Skeletal muscle tissue (tissue), 4 donors: Measurements from ENCODE around the gene LSR. TPM values are rescaled to one million over a fixed set of nuclear protein-coding genes. Genes with fewer than 3 reads are reported as not detected.
"Not testable (repeated sequence)": the region's sequence is repeated elsewhere in the genome, so short reads cannot be mapped to it uniquely, and the experiment has no call there.

Source experiments
- H3K27ac ChIP-seq: one replicate; pipeline ENCODE4 v1.7.0; 2013; ENCODE audit warnings: mild to moderate bottlenecking, low read depth, low read length, inconsistent platforms
- H3K27me3 ChIP-seq, 3 donors: one replicate each; pipeline ENCODE4 v1.7.0; 2013; ENCODE audit warnings: low read length in 3 of 3; ENCODE audit not compliant: control insufficient read depth in 3 of 3, insufficient read depth in 3 of 3
- H3K36me3 ChIP-seq, 3 donors: one replicate each; pipeline ENCODE4 v1.7.0; 2013; ENCODE audit warnings: low read length in 3 of 3; ENCODE audit not compliant: control insufficient read depth in 3 of 3, insufficient read depth in 3 of 3
- H3K4me1 ChIP-seq, 3 donors: one replicate each; pipeline ENCODE4 v1.7.0; 2013; ENCODE audit warnings: low read length in 3 of 3, mild to moderate bottlenecking in 3 of 3; ENCODE audit not compliant: control insufficient read depth in 3 of 3, insufficient read depth in 3 of 3
- H3K4me3 ChIP-seq, 3 donors: one replicate each; pipeline ENCODE4 v1.7.0; 2013; ENCODE audit warnings: low read length in 3 of 3
- H3K9ac ChIP-seq, 3 donors: one replicate each; pipeline ENCODE4 v1.7.0; 2013; ENCODE audit warnings: low read length in 3 of 3, mild to moderate bottlenecking in 3 of 3, moderate library complexity in 2 of 3, low read depth in 1 of 3
- H3K9me3 ChIP-seq, 3 donors: one replicate each; pipeline ENCODE4 v1.7.0; 2013; ENCODE audit warnings: low read length in 3 of 3; ENCODE audit not compliant: control insufficient read depth in 3 of 3
- total RNA-seq: library from RNA; depleted of rRNA; stranded (reverse); fragments of >200 nt; gene quantifications from one replicate; pipeline ENCODE4 v1.2.3, GENCODE V29; 2014
- donor health status: Osteomylitis.

Gene LSR
- total RNA-seq, 1 donor from 2014 or later: 0.52 TPM

GRCh38 chr19:35217649-35217990 is 31.2 kb upstream of the LSR start:
- Histone ChIP-seq H3K27ac (no peak overlapping the region), H3K9me3 (peaks cover 2 to 6% (median 6%) of the 10 kb centered on the region in 3 donors), H3K4me3 (no peak overlapping the region), H3K4me1 (peaks cover 11 to 15% (median 12%) of the 10 kb centered on the region in 3 donors), H3K27me3 (peaks cover 0 to 2% (median 0%) of the 10 kb centered on the region in 3 donors), H3K36me3 (no peaks in the 10 kb centered on the region), H3K9ac (no peak overlapping the region)

GRCh38 chr19:35219008-35219407 is 29.8 kb upstream of the LSR start:
- H3K9me3 ChIP-seq: peaks cover 2 to 6% (median 6%) of the 10 kb centered on the region in 3 donors
- H3K4me3 ChIP-seq: no peak overlapping the region
- H3K27me3 ChIP-seq: peaks cover 4 to 10% (median 7%) of the 10 kb centered on the region in 3 donors
- no peaks in the 10 kb centered on the region for H3K36me3 ChIP-seq
- no peak overlapping the region for H3K9ac ChIP-seq
- no peak overlapping the region for H3K27ac ChIP-seq
- H3K4me1 ChIP-seq: peaks cover 5 to 10% (median 6%) of the 10 kb centered on the region in 3 donors

DNA sequence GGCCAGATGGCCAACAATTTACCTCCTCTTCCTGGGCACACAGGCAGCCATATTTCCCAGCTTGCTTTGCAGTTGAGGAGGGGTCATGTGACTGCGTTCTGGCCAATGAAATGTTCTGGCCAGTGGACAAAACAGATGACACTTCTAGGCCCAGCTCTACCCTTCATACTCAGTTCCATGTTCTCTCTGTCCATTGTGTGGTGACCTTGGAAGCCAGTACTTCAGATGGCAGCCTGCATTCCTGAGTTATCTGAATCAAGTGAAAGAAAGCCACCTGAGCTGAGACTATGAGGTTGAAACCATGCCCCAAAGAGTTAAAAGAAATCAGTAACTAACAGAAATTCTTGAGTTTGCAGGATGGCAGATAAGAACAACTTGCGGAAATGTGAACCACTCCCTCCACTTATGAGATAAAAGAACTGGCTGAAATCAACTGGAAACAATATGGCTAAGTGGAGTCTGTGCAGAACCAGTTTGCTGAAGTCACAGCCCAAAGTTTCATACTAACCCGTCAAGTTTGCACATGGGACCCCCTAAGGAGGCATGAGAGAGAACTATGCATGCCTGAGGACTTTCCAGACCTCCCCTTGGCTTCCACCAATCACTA is 28.4 kb upstream of the LSR start:
- Histone ChIP-seq H3K36me3 (no peaks in the 10 kb centered on the region), H3K27ac (no peak overlapping the region), H3K4me3 (no peak overlapping the region), H3K4me1 (peaks cover 0 to 3% (median 0%) of the 10 kb centered on the region in 3 donors), H3K27me3 (peaks cover 7 to 15% (median 15%) of the 10 kb centered on the region in 3 donors), H3K9ac (no peak overlapping the region), H3K9me3 (peaks cover 2 to 6% (median 6%) of the 10 kb centered on the region in 3 donors)

GRCh38 chr19:35220973-35221590 is 27.7 kb upstream of the LSR start:
- H3K4me1 ChIP-seq, H3K4me3 ChIP-seq, H3K9me3 ChIP-seq, H3K27ac ChIP-seq, H3K9ac ChIP-seq, H3K36me3 ChIP-seq: not testable (repeated sequence)
- H3K27me3 ChIP-seq: peaks cover 7 to 22% (median 15%) of the 10 kb centered on the region in 3 donors

DNA sequence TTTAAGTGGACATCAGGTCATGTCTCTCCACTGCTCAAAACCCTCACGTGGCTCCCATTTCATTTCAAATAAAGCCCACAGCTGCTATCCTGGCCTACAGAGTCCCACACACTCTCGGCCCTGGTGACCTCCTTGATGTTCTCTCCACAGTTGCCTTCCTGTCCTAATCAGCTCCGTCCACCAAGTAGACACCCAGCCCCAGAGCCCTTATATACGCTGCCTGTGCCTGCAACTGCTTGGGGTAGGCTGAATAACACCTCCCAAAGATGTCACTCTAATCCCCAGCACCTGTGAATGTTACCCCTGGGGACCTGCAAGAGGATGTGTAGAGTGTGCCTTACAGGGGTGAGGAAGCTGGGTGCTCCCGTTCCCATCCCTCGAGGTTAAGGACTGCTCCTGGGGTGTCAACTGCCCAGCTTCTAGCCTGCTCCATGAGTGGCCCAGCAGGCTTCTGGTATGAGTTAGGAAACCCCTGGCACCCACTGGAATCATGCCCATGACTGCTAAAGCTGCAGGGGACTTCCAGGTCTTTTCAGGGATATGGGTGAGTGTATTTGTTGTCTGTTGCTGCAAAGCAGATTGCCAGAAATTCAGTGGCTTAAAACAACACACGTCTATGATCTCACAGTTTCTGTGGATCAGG is 26.3 kb upstream of the LSR start:
- Histone ChIP-seq H3K9me3 (peaks cover 2 to 6% (median 3%) of the 10 kb centered on the region in 3 donors), H3K27ac (no peak overlapping the region), H3K9ac (no peak overlapping the region)

DNA sequence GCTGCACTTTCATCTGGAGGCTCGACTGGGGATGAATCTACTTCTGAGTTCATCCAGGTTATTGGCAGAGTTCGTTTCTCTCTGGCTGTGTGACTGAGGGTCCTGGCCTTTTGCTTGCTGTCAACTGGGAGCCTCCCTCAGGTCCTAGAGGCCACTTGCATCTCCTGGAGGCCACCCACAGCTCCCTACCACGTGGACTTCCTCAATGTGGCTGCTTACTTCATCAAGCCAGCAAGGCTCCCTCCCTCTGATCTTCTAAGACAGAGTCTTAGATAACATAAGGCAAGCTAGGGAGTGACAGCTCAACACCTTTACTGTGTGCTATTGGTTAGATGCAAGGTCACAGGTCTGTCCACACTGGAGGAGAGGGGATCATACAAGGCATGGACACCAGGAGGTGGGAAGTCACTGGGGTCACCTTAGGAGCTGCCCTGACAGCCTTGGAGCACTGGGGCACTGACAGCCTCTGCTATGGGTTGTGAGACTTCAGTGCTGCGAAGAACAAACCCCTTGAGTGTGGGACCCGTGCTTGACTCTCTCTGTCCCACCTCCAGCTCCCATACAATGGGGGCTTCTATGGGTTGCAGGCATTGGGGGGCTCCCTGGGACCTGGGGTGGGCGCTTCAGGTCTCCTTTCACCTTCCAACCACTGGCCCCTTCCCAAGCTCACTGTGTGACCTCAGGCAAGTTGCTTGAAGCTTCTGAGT is 25.6 kb upstream of the LSR start:
- Histone ChIP-seq H3K27me3 (peaks cover 7 to 25% (median 20%) of the 10 kb centered on the region in 3 donors), H3K9ac (no peak overlapping the region), H3K27ac (no peak overlapping the region), H3K9me3 (peaks cover 0 to 6% (median 2%) of the 10 kb centered on the region in 3 donors), H3K4me3 (no peak overlapping the region), H3K36me3 (no peaks in the 10 kb centered on the region), H3K4me1 (peaks cover 0 to 3% (median 0%) of the 10 kb centered on the region in 3 donors)

More for the DNA sequence above, 26.3 kb upstream of the LSR start:
- Histone ChIP-seq H3K4me3 (no peak overlapping the region), H3K36me3 (no peaks in the 10 kb centered on the region), H3K27me3 (peaks cover 7 to 25% (median 20%) of the 10 kb centered on the region in 3 donors), H3K4me1 (peaks cover 0 to 3% (median 0%) of the 10 kb centered on the region in 3 donors)

- Histone ChIP-seq H3K9ac (no peak overlapping the region), H3K9me3 (peaks cover 0 to 4% (median 2%) of the 10 kb centered on the region in 3 donors), H3K27ac (no peak overlapping the region), H3K4me3 (no peak overlapping the region), H3K27me3 (peaks cover 7 to 25% (median 20%) of the 10 kb centered on the region in 3 donors), H3K4me1 (peaks cover 0 to 3% (median 0%) of the 10 kb centered on the region in 3 donors), H3K36me3 (no peaks in the 10 kb centered on the region)
These were observed 24.8 kb upstream of the LSR start for GRCh38 chr19:35223862-35224505.

DNA sequence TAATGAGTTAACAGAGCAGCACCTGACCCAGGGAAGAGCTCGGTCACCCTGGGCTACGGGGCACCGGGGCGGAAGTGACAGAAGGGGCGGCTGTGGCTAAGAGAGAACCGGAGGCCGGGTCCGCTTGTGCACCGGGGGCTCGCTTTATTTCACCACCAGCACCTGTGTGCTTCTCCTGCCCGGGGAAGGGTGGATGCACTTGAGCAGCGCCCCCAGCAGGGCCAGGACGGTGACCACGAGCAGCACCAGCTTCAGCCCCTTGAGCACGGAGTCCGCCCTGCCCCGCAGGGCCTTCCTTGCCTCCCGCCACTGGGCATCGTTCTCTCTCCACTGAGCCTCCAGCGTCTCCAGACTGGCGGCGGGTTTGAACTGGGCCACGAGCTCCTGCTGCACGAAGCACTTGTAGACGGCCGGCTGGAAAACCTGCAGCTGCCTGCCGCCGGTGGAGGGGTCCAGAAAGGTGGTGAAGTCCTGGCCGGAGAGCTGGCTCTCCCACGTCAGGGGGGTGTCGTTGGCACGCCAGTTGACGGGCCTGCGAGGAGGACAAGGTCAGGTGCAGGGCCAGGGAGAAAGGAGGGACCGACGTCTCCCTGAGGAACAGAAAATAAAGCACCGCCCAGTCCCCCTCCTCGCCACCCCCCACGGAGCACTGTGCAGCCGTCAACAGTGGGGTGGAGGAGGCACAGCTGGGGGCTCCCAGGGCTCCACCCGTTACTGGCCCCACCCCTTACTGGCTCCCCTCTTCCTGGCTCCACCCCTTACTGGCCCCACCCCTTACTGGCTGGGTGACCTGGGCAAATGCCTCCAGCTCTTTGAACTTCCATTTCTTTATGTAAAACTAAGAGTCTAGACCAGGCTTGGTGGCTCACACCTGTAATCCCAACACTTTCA is 23.9 kb upstream of the LSR start:
- no peaks in the 10 kb centered on the region for H3K9me3 ChIP-seq
- no peak overlapping the region for H3K27ac ChIP-seq
- peaks cover 7 to 25% (median 20%) of the 10 kb centered on the region in 3 donors for H3K27me3 ChIP-seq
- H3K4me1 ChIP-seq: peaks cover 0 to 3% (median 0%) of the 10 kb centered on the region in 3 donors
- no peaks in the 10 kb centered on the region for H3K36me3 ChIP-seq
- H3K9ac ChIP-seq: no peak overlapping the region
- no peak overlapping the region for H3K4me3 ChIP-seq

- Histone ChIP-seq H3K4me3 (no peak overlapping the region), H3K36me3 (no peaks in the 10 kb centered on the region), H3K9me3 (no peaks in the 10 kb centered on the region), H3K27ac (no peak overlapping the region), H3K9ac (no peak overlapping the region), H3K4me1 (peaks cover 0 to 3% (median 0%) of the 10 kb centered on the region in 3 donors), H3K27me3 (peaks cover 7 to 25% (median 20%) of the 10 kb centered on the region in 3 donors)
These were observed 22.9 kb upstream of the LSR start for GRCh38 chr19:35225951-35226350.
